OCI-LY7 (cell line): ENCODE results near the gene ASCC2.

Source experiments
- CTCF ChIP-seq: fragments of 200-600 bp; sonication (generic); conservative IDR thresholded peaks from 2 replicates; pipeline ENCODE4 v1.5.1; 2014; ENCODE audit warnings: mild to moderate bottlenecking, antibody characterized with exemption, low read length, moderate library complexity, mixed read lengths
- EZH2phosphoT487 ChIP-seq: fragments of 200-600 bp; sonication (generic); IDR thresholded peaks from 2 replicates; pipeline ENCODE4 v1.6.1; 2018; ENCODE audit warnings: low read depth, borderline replicate concordance, mild to moderate bottlenecking, mixed run types, antibody characterized with exemption, low read length, moderate library complexity, mixed read lengths

GRCh38 chr22:29867260-29867659, 29.2 kb upstream of the ASCC2 start:
- TF ChIP-seq CTCF = no peak
- TF ChIP-seq EZH2phosphoT487 = no peak
